BE2C (cell line): ENCODE data around the gene ALDH5A1.

Source experiments
- DNase-seq: peaks from one replicate; pipeline ENCODE4 v3.0.0-alpha.2; 2020
- H3K27me3 ChIP-seq: fragments of 250-450 bp; sonication (Bioruptor Pico); 2 replicates; pipeline ENCODE4 v1.5.1; 2020; ENCODE audit warnings: mild to moderate bottlenecking
- H3K36me3 ChIP-seq: fragments of 250-450 bp; sonication (Bioruptor Pico); 2 replicates; pipeline ENCODE4 v1.5.1; 2020; ENCODE audit warnings: mild to moderate bottlenecking
- H3K4me1 ChIP-seq: fragments of 250-450 bp; sonication (Bioruptor Pico); 2 replicates; pipeline ENCODE4 v1.5.1; 2020
- H3K4me3 ChIP-seq: 2 replicates; pipeline ENCODE4 v1.5.1; 2011; ENCODE audit warnings: low read depth, low read length
- H3K9me3 ChIP-seq: fragments of 250-450 bp; sonication (Bioruptor Pico); 2 replicates; pipeline ENCODE4 v1.5.1; 2020
- CTCF ChIP-seq: IDR thresholded peaks from 2 replicates; pipeline ENCODE4 v1.5.1; 2012; ENCODE audit warnings: mild to moderate bottlenecking, low read depth, low read length

ALDH5A1 gene

GRCh38 chr6:24537771-24538385 is 43.1 kb downstream of the ALDH5A1 start:
- DNase-seq: no peak
- Histone ChIP-seq H3K4me3 (no peak overlapping the region), H3K4me1 (no peaks in the 10 kb centered on the region), H3K36me3 (no peaks in the 10 kb centered on the region), H3K27me3 (no peaks in the 10 kb centered on the region), H3K9me3 (no peaks in the 10 kb centered on the region)
- TF ChIP-seq CTCF: no peak

GRCh38 chr6:24539416-24539815 is 44.6 kb downstream of the ALDH5A1 start:
- Histone ChIP-seq H3K4me1 (peaks cover 5% of the 10 kb centered on the region), H3K9me3 (no peaks in the 10 kb centered on the region), H3K4me3 (no peak overlapping the region), H3K27me3 (no peaks in the 10 kb centered on the region), H3K36me3 (no peaks in the 10 kb centered on the region)
- DNase-seq: no peak
- TF ChIP-seq CTCF: no peak

GRCh38 chr6:24540197-24540596 is 45.4 kb downstream of the ALDH5A1 start:
- peaks cover 7% of the 10 kb centered on the region for H3K4me1 ChIP-seq
- H3K9me3 ChIP-seq: no peaks in the 10 kb centered on the region
- TF ChIP-seq CTCF: no peak

GRCh38 chr6:24543683-24544082 is 48.9 kb downstream of the ALDH5A1 start:
- DNase-seq: peak; percentile 71
- no peaks in the 10 kb centered on the region for H3K36me3 ChIP-seq
- H3K27me3 ChIP-seq: no peaks in the 10 kb centered on the region
- peaks cover 7% of the 10 kb centered on the region for H3K4me1 ChIP-seq
- H3K4me3 ChIP-seq: no peak overlapping the region
- no peaks in the 10 kb centered on the region for H3K9me3 ChIP-seq
- no peak for TF ChIP-seq CTCF

More at GRCh38 chr6:24540197-24540596, 45.4 kb downstream of the ALDH5A1 start:
- no peak overlapping the region for H3K4me3 ChIP-seq
- H3K27me3 ChIP-seq: no peaks in the 10 kb centered on the region
- DNase-seq: no peak
- no peaks in the 10 kb centered on the region for H3K36me3 ChIP-seq

- no peaks in the 10 kb centered on the region for H3K9me3 ChIP-seq
- peaks cover 7% of the 10 kb centered on the region for H3K4me1 ChIP-seq
- no peak overlapping the region for H3K4me3 ChIP-seq
Measured at GRCh38 chr6:24545183-24545582, 50.4 kb downstream of the ALDH5A1 start.

More at GRCh38 chr6:24545183-24545582, 50.4 kb downstream of the ALDH5A1 start:
- Histone ChIP-seq H3K27me3 (no peaks in the 10 kb centered on the region), H3K36me3 (no peaks in the 10 kb centered on the region)
- no peak for TF ChIP-seq CTCF
- DNase-seq: no peak
